BJ (cell line): ENCODE results near the gene INPP5D. TPM values are rescaled to one million over a fixed set of nuclear protein-coding genes. Genes with fewer than 3 reads are reported as not detected.

ENCODE experiments used
- CTCF ChIA-PET: fragments of 350-600 bp; formaldehyde crosslinking; extraction: SDS; loops from one replicate; lab custom pipeline; 2021; ENCODE audit warnings: antibody characterized with exemption, inconsistent platforms; lab: Yijun Ruan, JAX
- POLR2A ChIA-PET: fragments of 300-600 bp; sonication (Branson Sonifier 250); formaldehyde crosslinking; extraction: SDS; loops from one replicate; lab custom pipeline; 2021; ENCODE audit warnings: antibody characterized with exemption; lab: Charles Lee
- DNase-seq: peaks from one replicate; pipeline ENCODE4 v3.0.0-alpha.2; 2011; ENCODE audit warnings: low read depth
- H3K27me3 ChIP-seq: 2 replicates; pipeline ENCODE4 v1.6.0; 2011; ENCODE audit warnings: low read length; ENCODE audit not compliant: control insufficient read depth, insufficient read depth
- H3K36me3 ChIP-seq: 2 replicates; pipeline ENCODE4 v1.5.1; 2011; ENCODE audit warnings: low read length; ENCODE audit not compliant: control insufficient read depth, insufficient read depth
- H3K4me3 ChIP-seq: 2 replicates; pipeline ENCODE4 v1.5.1; 2011; ENCODE audit warnings: low read depth, mild to moderate bottlenecking, control low read depth, low read length
- polyA plus RNA-seq: library from polyadenylated mRNA; depleted of rRNA; stranded (reverse); fragments of >200 nt; gene quantifications from 2 replicates; pipeline ENCODE4 v1.2.3, GENCODE V29; 2011
- TF ChIP-seq, protein P1 (sequence below): IDR thresholded peaks from 2 replicates; pipeline ENCODE4 v1.5.1; 2011; ENCODE audit warnings: low read depth, mild to moderate bottlenecking, control low read depth, inconsistent platforms, low read length, moderate library complexity; ENCODE audit not compliant: insufficient read depth

The INPP5D gene
- polyA plus RNA-seq, 1 experiment, result 0.38 TPM

DNA sequence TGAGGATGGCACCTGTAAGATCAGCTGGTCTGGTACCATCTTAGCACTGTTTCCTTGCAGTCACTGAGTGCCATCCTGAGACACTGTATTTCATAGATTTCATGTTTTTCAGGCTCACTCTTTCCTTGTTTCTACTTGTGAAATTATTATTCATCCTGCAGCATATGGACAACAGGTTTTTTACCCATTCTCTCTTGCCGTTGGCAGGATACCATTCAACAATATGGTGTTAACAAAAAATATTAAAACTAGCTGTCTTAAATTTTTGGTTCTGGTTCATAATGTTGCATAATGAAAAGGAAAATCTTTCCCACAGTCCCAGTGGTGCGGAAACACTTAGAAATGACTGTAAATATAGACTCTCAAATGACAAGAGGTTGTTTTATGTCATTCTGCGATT, 168.2 kb downstream of the INPP5D start:
- ChIA-PET POLR2A (no interaction called here), CTCF (no interaction called here)
- DNase-seq, result no peak
- H3K36me3 ChIP-seq, result no peaks in the 10 kb centered on the region
- H3K27me3 ChIP-seq, result peaks cover 2% of the 10 kb centered on the region
- H3K4me3 ChIP-seq, result no peak overlapping the region
- TF ChIP-seq, protein P1, sequence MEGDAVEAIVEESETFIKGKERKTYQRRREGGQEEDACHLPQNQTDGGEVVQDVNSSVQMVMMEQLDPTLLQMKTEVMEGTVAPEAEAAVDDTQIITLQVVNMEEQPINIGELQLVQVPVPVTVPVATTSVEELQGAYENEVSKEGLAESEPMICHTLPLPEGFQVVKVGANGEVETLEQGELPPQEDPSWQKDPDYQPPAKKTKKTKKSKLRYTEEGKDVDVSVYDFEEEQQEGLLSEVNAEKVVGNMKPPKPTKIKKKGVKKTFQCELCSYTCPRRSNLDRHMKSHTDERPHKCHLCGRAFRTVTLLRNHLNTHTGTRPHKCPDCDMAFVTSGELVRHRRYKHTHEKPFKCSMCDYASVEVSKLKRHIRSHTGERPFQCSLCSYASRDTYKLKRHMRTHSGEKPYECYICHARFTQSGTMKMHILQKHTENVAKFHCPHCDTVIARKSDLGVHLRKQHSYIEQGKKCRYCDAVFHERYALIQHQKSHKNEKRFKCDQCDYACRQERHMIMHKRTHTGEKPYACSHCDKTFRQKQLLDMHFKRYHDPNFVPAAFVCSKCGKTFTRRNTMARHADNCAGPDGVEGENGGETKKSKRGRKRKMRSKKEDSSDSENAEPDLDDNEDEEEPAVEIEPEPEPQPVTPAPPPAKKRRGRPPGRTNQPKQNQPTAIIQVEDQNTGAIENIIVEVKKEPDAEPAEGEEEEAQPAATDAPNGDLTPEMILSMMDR, result no peak

DNA sequence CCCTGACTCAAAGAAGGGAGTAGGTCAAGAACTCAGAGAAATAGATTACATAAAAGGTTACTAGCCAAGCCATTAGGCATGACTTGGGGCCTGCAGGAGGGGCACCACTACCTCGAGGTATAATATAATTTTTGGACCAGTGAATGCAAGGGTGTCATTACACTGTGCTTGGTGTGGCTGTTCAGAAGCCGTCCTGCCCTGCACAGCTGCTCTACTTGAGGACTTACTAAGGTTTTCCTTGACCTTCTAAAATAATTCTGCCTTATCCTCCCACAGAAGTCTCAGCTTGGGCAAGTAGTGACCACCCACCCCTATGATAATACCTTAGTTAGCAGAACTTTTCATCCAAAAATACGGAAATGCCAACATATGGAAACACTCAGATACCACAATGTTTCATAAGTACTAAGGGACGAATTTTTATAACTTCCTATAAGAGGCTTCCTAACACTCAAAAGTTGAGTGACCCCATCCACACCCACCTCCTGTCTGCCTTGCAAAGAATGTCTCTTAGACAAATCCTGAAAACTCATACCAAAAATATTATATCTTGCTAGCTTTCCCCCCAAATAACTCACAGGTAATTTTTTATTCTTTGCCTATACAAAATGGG, 173.6 kb downstream of the INPP5D start:
- POLR2A ChIA-PET, result no interaction called here
- CTCF ChIA-PET, result no interaction called here
- DNase-seq, result no peak
- TF ChIP-seq, protein P1, result no peak
- H3K36me3 ChIP-seq, result no peaks in the 10 kb centered on the region
- H3K27me3 ChIP-seq, result peaks cover 3% of the 10 kb centered on the region
- no peak overlapping the region for H3K4me3 ChIP-seq

DNA sequence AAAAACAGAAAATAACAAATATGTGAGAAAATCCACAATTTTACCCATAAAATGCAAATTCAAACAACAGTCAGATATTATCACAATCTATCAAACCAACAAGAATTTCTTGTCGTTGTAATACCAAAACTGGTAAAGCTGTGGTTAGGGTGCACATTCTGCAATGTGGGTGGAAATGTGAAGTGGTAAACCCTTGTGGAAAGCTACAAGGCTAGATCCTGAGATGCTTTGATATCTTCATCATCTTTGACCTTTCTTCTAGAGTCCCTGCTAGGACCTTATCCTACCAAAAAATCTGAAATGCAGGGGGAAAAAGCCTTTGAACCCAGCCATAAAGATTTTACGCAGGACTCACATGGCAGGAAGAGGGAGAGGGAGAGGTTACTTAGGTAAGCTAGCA, 174.1 kb downstream of the INPP5D start:
- Histone ChIP-seq H3K36me3 (no peaks in the 10 kb centered on the region), H3K27me3 (peaks cover 3% of the 10 kb centered on the region), H3K4me3 (no peak overlapping the region)
- TF ChIP-seq, protein P1, result no peak
- CTCF ChIA-PET, result no interaction called here
- DNase-seq, result no peak
- POLR2A ChIA-PET, result no interaction called here

DNA sequence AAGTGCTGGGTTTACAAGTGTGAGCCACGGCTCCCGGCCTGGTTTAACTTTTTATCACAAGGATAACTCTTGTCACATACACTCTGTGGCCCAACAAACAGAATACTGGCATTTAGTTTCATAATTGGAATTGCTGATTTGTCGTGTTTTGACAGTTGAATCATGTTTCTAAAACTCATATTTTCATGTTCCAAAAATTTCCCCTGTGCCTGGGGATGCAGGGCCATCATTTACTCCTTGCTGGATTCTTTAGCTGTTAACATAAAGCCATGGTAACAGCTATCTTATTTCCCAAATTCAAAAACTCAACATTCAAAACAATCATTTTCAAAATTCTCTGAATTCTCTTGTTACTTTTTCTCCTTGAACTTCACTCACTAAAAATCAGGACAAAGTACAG, 174.9 kb downstream of the INPP5D start:
- CTCF ChIA-PET, result no interaction called here
- POLR2A ChIA-PET, result no interaction called here
- DNase-seq, result no peak
- H3K4me3 ChIP-seq, result no peak overlapping the region
- TF ChIP-seq, protein P1, result no peak
- H3K27me3 ChIP-seq, result peaks cover 3% of the 10 kb centered on the region
- no peaks in the 10 kb centered on the region for H3K36me3 ChIP-seq

DNA sequence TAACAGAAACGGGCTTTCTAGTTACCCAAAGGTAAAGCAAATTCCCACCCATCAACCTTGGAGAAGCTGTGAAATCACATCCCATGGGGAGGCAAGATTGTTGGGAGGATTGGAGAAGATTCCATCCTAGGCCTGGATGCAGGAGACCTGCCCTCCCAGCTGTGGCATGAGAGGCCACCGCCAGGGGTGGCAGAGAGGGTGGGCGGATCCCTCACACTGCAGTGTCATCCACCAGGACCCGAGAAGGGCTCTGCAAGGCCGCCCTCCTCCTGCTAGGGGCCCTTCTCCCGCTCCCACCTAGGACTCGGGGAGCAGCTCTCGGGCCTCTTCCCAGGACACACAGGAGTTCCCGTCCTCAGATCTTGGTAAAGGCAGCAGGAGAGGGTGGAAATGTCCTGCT, 175.8 kb downstream of the INPP5D start:
- Histone ChIP-seq H3K36me3 (no peaks in the 10 kb centered on the region), H3K4me3 (no peak overlapping the region), H3K27me3 (peaks cover 3% of the 10 kb centered on the region; the same call in 1 of the 2 replicates)
- ChIA-PET CTCF (no interaction called here), POLR2A (no interaction called here)
- TF ChIP-seq, protein P1, result no peak
- no peak for DNase-seq
